Hematopoietic multipotent progenitor cell treated with erythropoietin and hydrocortisone succinate and interleukin-3 and kit ligand, for 4 days (in vitro differentiated cells): ENCODE measurements around the gene CCL18.
"Not testable (repeated sequence)": the region's sequence is repeated elsewhere in the genome, so short reads cannot be mapped to it uniquely, and the experiment has no call there.

Experiments used
- DNase-seq: peaks from one replicate; pipeline ENCODE4 v3.0.0-alpha.2; 2015

CCL18 gene

GRCh38 chr17:36063786-36064541 is at the start of gene CCL18:
TSS of gene CCL18 (plus strand) at chr17:36064272. CDS start at chr17:36064343, 71 bp downstream.
- no peak for DNase-seq

- DNase-seq, result no peak
Observed at GRCh38 chr17:36014946-36015345, 49.1 kb upstream of the CCL18 start.

- not testable (repeated sequence) for DNase-seq
Observed at GRCh38 chr17:36015895-36016294, 48.2 kb upstream of the CCL18 start.

GRCh38 chr17:36016555-36016954 is 47.5 kb upstream of the CCL18 start:
- no peak for DNase-seq

- peak; percentile 71 for DNase-seq
Observed at GRCh38 chr17:36017799-36018198, 46.3 kb upstream of the CCL18 start, which contains the start of gene CCL23. TSS of gene CCL23 (minus strand) at chr17:36017972. CDS start at chr17:36017897, 75 bp downstream.

GRCh38 chr17:36019423-36019822 is 44.6 kb upstream of the CCL18 start:
- no peak for DNase-seq

- DNase-seq, result no peak
Observed at GRCh38 chr17:36024106-36024869, 39.8 kb upstream of the CCL18 start.

GRCh38 chr17:36027761-36028160 is 36.3 kb upstream of the CCL18 start:
- DNase-seq, result no peak

GRCh38 chr17:36030956-36031355 is 33.1 kb upstream of the CCL18 start:
- no peak for DNase-seq

GRCh38 chr17:36034127-36034526 is 29.9 kb upstream of the CCL18 start:
- peak; percentile 93 for DNase-seq

GRCh38 chr17:36036235-36036634 is 27.8 kb upstream of the CCL18 start:
- peak; percentile 80 for DNase-seq

GRCh38 chr17:36048066-36048465 is 16.0 kb upstream of the CCL18 start:
- peak; percentile 93 for DNase-seq

GRCh38 chr17:36049643-36050042 is 14.4 kb upstream of the CCL18 start:
- DNase-seq, result no peak

GRCh38 chr17:36055171-36055570 is 8.9 kb upstream of the CCL18 start:
- no peak for DNase-seq

- no peak for DNase-seq
Observed at GRCh38 chr17:36055921-36056520, 8.1 kb upstream of the CCL18 start.

- DNase-seq, result no peak
Observed at GRCh38 chr17:36057911-36058310, 6.2 kb upstream of the CCL18 start.

GRCh38 chr17:36059406-36059805 is 4.7 kb upstream of the CCL18 start:
- no peak for DNase-seq

GRCh38 chr17:36060816-36061215 is 3.3 kb upstream of the CCL18 start:
- DNase-seq, result no peak

GRCh38 chr17:36066365-36066985 is 2.4 kb downstream of the CCL18 start:
- DNase-seq, result peak; percentile 79

- DNase-seq, result no peak
Observed at GRCh38 chr17:36068524-36068923, 4.5 kb downstream of the CCL18 start.

- no peak for DNase-seq
Observed at GRCh38 chr17:36069136-36069535, 5.1 kb downstream of the CCL18 start.

- DNase-seq, result no peak
Observed at GRCh38 chr17:36070427-36070826, 6.4 kb downstream of the CCL18 start.

GRCh38 chr17:36071751-36072150 is 7.7 kb downstream of the CCL18 start:
- DNase-seq, result no peak
